ENCODE data around the gene CTAGE9. TPM values are rescaled to one million over a fixed set of nuclear protein-coding genes. Genes with fewer than 3 reads are reported as not detected.

The CTAGE9 gene
- total RNA-seq, 1 donor from 2014 or later = not detected

- Histone ChIP-seq H3K4me3 (no peak overlapping the region), H3K27ac (replicated peaks) (no peak overlapping the region), H3K36me3 (no peaks in the 10 kb centered on the region), H3K27me3 (ENCODE audit: low read depth) (no peaks in the 10 kb centered on the region), H3K4me1 (no peaks in the 10 kb centered on the region), H3K9me3 (replicated peaks) (no peaks in the 10 kb centered on the region)
- intact Hi-C loops (cut with micrococcal nuclease) = loop anchor here (10.0 kb wide), 1 partner anchor 213 kb away; no protein-coding TSS in a partner anchor
- DNase-seq = no peak
- TF ChIP-seq CTCF (IDR thresholded peaks at IDR 0.05; ENCODE audit: borderline replicate concordance) = no peak
These were observed 29.2 kb downstream of the CTAGE9 start for GRCh38 chr6:131681585-131681984.

DNA sequence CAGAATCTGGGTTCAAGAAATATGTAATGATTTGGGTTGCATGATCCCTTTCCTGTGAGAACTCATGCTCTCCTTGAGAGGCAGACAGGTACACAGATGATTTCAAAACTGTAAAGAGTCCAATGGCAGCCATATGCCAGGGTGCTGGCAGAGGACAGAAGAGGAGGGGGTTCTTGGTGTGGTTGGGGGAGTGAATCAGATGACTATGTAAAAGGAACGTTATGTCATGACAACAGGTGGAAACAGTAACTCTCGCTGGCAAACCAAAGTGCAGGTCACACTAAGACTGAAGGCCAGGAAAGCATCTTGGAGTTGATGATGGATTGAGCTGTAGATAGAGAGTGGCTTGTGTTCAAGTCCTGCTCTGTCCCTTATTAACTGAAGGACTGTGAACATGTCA, 29.9 kb downstream of the CTAGE9 start:
- no peaks in the 10 kb centered on the region for H3K9me3 ChIP-seq (replicated peaks)
- no peak for DNase-seq
- no peaks in the 10 kb centered on the region for H3K27me3 ChIP-seq (ENCODE audit: low read depth)
- H3K27ac ChIP-seq (replicated peaks) = no peak overlapping the region
- no peak overlapping the region for H3K4me3 ChIP-seq
- no peaks in the 10 kb centered on the region for H3K36me3 ChIP-seq
- no peaks in the 10 kb centered on the region for H3K4me1 ChIP-seq
- intact Hi-C loops (cut with micrococcal nuclease) = loop anchor here (10.0 kb wide), 1 partner anchor 214 kb away; no protein-coding TSS in a partner anchor
- no peak for TF ChIP-seq CTCF (IDR thresholded peaks at IDR 0.05; ENCODE audit: borderline replicate concordance)

- no peak overlapping the region for H3K4me3 ChIP-seq
- intact Hi-C loops (cut with micrococcal nuclease) = no loop called here
- H3K27ac ChIP-seq (replicated peaks) = no peak overlapping the region
- H3K9me3 ChIP-seq (replicated peaks) = no peaks in the 10 kb centered on the region
- H3K27me3 ChIP-seq (ENCODE audit: low read depth) = no peaks in the 10 kb centered on the region
- no peaks in the 10 kb centered on the region for H3K36me3 ChIP-seq
- no peak for DNase-seq
- H3K4me1 ChIP-seq = no peaks in the 10 kb centered on the region
- TF ChIP-seq CTCF (IDR thresholded peaks at IDR 0.05; ENCODE audit: borderline replicate concordance) = no peak
These were observed 32.4 kb downstream of the CTAGE9 start for GRCh38 chr6:131678442-131678841.

DNA sequence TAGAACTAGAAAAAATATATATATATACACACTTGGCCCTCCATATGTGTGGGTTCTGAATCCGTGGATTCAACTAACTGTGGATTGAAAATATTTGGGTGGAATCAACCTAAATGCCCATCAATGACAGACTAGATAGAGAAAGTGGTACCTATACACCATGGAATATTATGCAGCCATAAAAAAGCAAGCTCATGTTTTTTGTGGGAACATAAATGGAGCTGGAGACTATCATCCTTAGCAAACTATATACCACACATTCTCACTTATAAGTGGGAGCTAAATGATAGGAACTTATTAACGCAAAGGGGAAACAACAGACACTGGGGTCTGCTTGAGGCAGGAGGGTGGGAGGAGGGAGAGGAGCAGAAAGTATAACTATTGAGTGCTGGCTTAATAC, 37.6 kb downstream of the CTAGE9 start:
- no peak for TF ChIP-seq CTCF (IDR thresholded peaks at IDR 0.05; ENCODE audit: borderline replicate concordance)
- intact Hi-C loops (cut with micrococcal nuclease) = no loop called here
- Histone ChIP-seq H3K27me3 (ENCODE audit: low read depth) (no peaks in the 10 kb centered on the region), H3K36me3 (no peaks in the 10 kb centered on the region), H3K4me1 (no peaks in the 10 kb centered on the region), H3K9me3 (replicated peaks) (peaks cover 4% of the 10 kb centered on the region), H3K27ac (replicated peaks) (no peak overlapping the region), H3K4me3 (no peak overlapping the region)
- DNase-seq = no peak

DNA sequence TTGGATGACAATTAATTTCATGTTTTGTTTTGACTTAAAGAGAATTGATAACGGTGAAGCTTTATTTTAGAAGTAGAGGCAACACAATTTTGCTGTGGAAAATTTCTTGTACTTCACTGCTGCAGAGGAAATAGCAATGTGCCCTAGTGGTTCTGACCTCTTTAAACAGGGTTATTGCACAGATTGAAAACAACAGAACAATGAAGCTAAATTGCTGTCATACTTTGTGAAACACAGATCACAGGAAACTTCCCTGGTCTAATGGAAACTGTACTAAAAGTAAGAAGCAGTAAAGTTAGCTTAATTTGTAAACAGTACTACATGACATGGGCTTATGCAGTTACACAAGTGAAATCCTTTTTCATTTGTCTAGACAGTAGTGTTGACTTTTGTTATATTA, 40.9 kb downstream of the CTAGE9 start:
- Histone ChIP-seq H3K27me3 (ENCODE audit: low read depth) (no peaks in the 10 kb centered on the region), H3K27ac (replicated peaks) (no peak overlapping the region), H3K9me3 (replicated peaks) (peaks cover 4% of the 10 kb centered on the region), H3K36me3 (no peaks in the 10 kb centered on the region), H3K4me3 (no peak overlapping the region), H3K4me1 (no peaks in the 10 kb centered on the region)
- no peak for DNase-seq
- no peak for TF ChIP-seq CTCF (IDR thresholded peaks at IDR 0.05; ENCODE audit: borderline replicate concordance)
- intact Hi-C loops (cut with micrococcal nuclease) = no loop called here

Measured in left ventricle myocardium inferior (tissue), 1 donor.